ENCODE data around the gene MMP17.

- TF ChIP-seq, protein P1, sequence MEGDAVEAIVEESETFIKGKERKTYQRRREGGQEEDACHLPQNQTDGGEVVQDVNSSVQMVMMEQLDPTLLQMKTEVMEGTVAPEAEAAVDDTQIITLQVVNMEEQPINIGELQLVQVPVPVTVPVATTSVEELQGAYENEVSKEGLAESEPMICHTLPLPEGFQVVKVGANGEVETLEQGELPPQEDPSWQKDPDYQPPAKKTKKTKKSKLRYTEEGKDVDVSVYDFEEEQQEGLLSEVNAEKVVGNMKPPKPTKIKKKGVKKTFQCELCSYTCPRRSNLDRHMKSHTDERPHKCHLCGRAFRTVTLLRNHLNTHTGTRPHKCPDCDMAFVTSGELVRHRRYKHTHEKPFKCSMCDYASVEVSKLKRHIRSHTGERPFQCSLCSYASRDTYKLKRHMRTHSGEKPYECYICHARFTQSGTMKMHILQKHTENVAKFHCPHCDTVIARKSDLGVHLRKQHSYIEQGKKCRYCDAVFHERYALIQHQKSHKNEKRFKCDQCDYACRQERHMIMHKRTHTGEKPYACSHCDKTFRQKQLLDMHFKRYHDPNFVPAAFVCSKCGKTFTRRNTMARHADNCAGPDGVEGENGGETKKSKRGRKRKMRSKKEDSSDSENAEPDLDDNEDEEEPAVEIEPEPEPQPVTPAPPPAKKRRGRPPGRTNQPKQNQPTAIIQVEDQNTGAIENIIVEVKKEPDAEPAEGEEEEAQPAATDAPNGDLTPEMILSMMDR (IDR thresholded peaks at IDR 0.05): no peak
- no peak for TF ChIP-seq EZH2 (IDR thresholded peaks at IDR 0.05; ENCODE audit: borderline replicate concordance, insufficient read depth, low read depth, low read length, poor library complexity, severe bottlenecking)
Observed at GRCh38 chr12:131869871-131870418, 41.8 kb downstream of the MMP17 start.
